GM19463 (cell line): ENCODE measurements around the gene TP53.

Experiments used
- ATAC-seq: cut with Tn5 transposase; IDR thresholded peaks from one replicate; pipeline ENCODE4 v1.9.1; 2021; ENCODE audit warnings: mild to moderate bottlenecking, moderate library complexity; ENCODE audit not compliant: unreplicated experiment

Gene TP53

GRCh38 chr17:7687072-7687907 is at the start of gene TP53:
Gene TP53 (minus strand): TSS chr17:7687490. CDS start chr17:7676594, 10,896 bp downstream.
- ATAC-seq: no peak

GRCh38 chr17:7732981-7733539 is 45.8 kb upstream of the TP53 start:
- ATAC-seq: no peak

- no peak for ATAC-seq
Measured at GRCh38 chr17:7729816-7730215, 42.5 kb upstream of the TP53 start.

- ATAC-seq: no peak
Measured at GRCh38 chr17:7727886-7728285, 40.6 kb upstream of the TP53 start.

- no peak for ATAC-seq
Measured at GRCh38 chr17:7721612-7722011, 34.3 kb upstream of the TP53 start.

- ATAC-seq: no peak
Measured at GRCh38 chr17:7720125-7720524, 32.8 kb upstream of the TP53 start.

- no peak for ATAC-seq
Measured at GRCh38 chr17:7719661-7720060, 32.4 kb upstream of the TP53 start.

- ATAC-seq: no peak
Measured at GRCh38 chr17:7717756-7718350, 30.6 kb upstream of the TP53 start.

- ATAC-seq: no peak
Measured at GRCh38 chr17:7716901-7717755, 29.8 kb upstream of the TP53 start, which contains the start of gene DNAH2. Gene DNAH2 (plus strand): TSS chr17:7717744. CDS start chr17:7719735, 1,991 bp downstream.

- no peak for ATAC-seq
Measured at GRCh38 chr17:7715936-7716886, 28.9 kb upstream of the TP53 start.

- no peak for ATAC-seq
Measured at GRCh38 chr17:7714721-7715594, 27.7 kb upstream of the TP53 start.

- ATAC-seq: no peak
Measured at GRCh38 chr17:7713782-7714181, 26.5 kb upstream of the TP53 start.

- ATAC-seq: no peak
Measured at GRCh38 chr17:7712111-7712771, 25.0 kb upstream of the TP53 start.

- no peak for ATAC-seq
Measured at GRCh38 chr17:7711051-7711755, 23.9 kb upstream of the TP53 start.

GRCh38 chr17:7710301-7710700 is 23.0 kb upstream of the TP53 start:
- no peak for ATAC-seq

- no peak for ATAC-seq
Measured at GRCh38 chr17:7709031-7709430, 21.7 kb upstream of the TP53 start.

- no peak for ATAC-seq
Measured at GRCh38 chr17:7707858-7708750, 20.8 kb upstream of the TP53 start.
